Stimulated activated CD8-positive, alpha-beta memory T cell treated with anti-CD3 and anti-CD28 coated beads, Interleukin-4, amount 100 ng/mL, for 48 hours (primary cell): Measurements from ENCODE around the gene VDAC1.
"Not testable (repeated sequence)": the region's sequence is repeated elsewhere in the genome, so short reads cannot be mapped to it uniquely, and the experiment has no call there.

Experiments used
- DNase-seq: peaks from one replicate; pipeline ENCODE4 v3.0.0-alpha.2; 2020

The VDAC1 gene

DNA sequence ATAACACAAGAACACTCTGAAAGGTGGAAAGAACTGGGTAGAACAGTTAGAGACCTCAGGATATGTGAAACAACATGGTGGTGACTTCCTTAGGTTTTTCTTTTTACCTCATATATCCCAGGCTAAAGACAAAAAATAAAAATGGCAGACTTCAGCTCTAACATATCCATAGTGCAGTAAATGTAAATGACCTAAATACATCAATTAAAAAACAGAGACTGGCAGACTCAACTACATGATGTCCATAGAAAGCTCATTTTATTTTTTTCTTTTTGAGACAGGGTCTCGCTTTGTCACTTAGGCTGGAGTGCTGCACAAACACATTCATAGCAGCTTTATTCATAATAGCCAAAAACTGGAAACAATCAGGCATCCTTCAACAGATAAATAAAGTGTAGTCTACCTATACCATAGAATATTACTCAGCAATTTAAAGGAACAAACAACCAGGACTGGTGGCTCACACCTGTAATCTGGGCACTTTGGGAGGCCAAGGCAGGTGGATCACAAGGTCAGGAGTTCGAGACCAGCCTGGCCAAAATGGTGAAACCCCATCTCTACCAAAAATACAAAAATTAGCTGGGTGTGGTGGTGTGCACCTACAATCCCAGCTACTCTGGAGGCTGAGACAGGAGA lies 41.2 kb downstream of the VDAC1 start:
- DNase-seq, result no peak

GRCh38 chr5:133962801-133963476 lies 41.8 kb downstream of the VDAC1 start:
- no peak for DNase-seq

GRCh38 chr5:133962131-133962530 lies 42.6 kb downstream of the VDAC1 start:
- DNase-seq, result no peak

GRCh38 chr5:133959643-133960042 lies 45.1 kb downstream of the VDAC1 start:
- peak; percentile 26 for DNase-seq

DNA sequence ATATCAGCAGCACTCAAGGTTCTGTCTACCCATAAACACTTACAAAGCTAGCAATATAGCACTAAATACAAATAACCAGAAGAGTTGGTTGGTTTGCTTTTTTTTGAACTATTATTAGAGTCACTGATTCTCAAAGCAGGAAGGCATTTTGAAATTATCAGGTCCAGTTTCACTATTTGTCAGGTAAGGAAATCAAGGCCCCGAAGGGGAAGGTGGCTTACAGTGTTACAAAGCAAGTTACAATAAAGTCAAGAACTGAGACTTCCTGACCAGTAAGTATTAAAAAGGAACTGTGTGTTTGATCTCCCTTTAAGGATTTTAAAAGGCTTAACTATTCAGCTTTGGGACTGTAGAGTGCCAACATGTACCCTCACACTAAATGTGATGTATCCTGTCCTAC lies 47.2 kb downstream of the VDAC1 start:
- no peak for DNase-seq

DNA sequence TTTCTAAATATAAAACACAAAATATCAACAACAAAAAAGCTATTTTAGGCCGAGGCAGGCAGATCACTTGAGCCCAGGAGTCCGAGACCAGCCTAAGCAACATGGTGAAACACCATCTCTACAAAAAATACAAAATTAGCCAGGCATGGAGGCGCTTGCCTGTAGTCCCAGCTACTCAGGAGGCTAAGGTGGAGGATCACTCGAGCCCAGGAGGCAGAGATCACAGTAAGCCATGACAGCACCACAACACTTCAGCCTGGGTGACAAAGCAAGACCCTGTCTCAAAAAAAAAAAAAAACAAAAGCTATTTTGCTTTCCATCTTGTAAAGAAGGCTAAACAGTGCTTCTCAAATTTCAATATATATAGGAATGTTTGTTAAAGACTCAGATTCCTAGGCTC lies 47.7 kb downstream of the VDAC1 start:
- no peak for DNase-seq

- DNase-seq, result not testable (repeated sequence)
Observed at GRCh38 chr5:133956196-133956595, 48.6 kb downstream of the VDAC1 start.

- no peak for DNase-seq
Observed at GRCh38 chr5:133953568-133954145, 51.1 kb downstream of the VDAC1 start.

GRCh38 chr5:133952729-133953567 lies 51.8 kb downstream of the VDAC1 start:
- no peak for DNase-seq

DNA sequence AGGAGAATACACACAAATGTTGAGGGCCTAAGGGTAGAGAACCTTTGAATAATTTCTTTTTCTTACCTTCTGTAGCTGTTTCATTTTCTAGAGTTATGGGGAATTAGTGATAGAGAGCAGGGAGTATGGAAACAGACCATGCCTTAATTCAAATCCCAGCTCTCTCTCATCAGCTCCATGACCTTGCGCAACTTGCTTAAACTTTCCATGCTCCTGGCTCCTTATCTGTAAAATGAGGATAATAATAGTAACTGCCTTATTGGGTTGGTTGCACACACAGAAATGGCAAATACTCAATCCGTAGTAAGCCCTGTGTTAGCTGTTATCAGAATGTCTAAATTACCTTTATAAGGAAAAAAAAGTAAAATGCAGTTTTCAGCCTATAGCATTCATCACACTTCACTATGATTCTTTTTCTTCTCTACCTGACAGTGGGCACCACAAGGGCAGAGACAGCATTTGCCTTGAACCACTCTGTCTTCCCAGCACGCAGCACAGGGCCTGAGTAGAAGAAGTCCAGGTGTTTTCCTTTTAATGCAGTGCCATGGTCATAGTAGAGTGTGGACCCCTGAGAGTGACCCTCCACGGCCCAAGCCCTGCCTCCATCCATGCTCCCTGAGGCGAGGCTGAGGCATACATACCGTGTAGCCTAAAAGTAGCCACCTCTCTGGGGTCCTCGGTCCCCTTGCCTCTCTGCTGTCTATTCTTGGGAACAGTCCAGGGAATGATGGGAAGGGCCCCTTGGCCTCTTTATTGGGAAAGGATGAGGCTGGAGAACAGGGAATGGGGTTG lies 53.8 kb downstream of the VDAC1 start:
- DNase-seq, result no peak

DNA sequence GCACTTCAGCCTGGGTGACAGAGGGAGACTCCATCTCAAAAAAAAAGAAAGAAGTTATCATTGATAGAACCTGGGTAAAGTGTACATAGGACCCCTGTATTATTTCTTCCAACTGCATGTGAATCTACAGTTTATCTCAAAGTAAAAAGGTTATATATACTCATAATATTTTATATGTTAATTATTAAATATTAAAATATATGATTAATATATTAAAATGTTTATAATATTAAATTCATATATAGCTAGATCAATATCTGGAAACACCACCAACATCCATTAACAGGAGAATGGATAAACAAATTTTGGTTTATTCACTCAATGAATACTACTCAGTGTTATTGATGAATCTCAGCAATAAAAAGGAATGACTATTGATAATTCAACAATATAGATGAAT lies 56.1 kb downstream of the VDAC1 start:
- no peak for DNase-seq

GRCh38 chr5:133947431-133947841 lies 57.3 kb downstream of the VDAC1 start:
- DNase-seq, result peak; percentile 18

- DNase-seq, result peak; percentile 0
Observed at GRCh38 chr5:133945568-133945967, 59.2 kb downstream of the VDAC1 start.

GRCh38 chr5:133944263-133945185 lies 60.3 kb downstream of the VDAC1 start:
- peak; percentile 73 for DNase-seq

DNA sequence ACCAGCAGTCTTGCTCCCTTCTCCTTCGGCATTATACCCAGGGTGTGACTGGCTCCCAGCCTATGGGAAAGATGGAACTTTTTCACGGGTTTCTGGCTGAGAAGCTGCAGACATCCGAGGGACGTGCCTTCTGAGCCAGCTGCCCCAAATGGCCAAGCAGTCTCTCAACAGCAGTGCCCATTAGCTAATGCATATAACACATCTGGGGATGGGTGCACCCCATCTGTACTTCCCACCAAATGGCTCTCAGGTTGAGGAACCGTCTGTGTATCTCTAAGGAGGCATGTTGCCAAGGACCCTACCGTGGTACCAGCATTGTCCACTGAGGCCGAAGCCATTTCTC lies 61.3 kb downstream of the VDAC1 start:
- DNase-seq, result peak; percentile 20

DNA sequence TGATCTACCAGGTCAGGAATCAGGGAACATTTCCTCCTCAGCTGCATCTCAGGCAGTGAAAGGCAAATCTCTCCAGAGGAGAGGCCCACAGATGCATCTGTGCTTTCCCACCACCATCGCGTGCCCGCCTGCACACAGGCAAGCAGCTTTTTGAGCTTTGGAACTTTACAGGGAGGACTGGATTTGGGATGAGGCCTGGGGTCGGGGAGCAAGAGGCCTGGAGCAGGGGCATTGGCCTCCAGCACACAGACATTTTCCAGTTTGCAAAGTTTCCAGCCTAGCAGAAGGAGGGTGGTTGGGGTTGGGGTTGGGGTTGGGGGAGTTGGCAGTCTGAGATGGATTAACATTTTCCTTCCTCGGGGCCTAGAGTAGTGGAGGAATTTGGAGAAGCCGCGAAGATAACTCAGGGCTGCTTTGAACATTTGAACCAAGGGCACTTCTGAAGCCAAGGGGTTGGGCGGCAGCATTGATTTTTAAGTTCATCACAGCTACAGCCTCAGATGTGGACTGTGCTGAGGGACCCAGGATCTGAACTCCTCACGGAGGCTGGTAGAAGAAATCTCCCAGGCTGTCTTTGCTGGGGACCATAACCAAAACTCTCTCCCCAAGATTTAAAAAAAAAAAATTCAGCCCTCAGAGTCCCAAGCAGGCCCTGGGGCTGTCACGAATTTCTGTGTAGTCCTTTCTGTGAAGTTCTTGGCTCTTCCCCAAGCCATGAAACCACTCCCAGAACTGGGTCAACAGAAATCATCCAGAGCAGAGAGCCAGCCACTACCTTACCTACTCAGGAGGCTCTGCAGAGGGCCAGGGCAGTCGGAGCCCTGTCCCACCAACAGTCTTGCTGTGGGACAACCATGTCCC lies 61.9 kb downstream of the VDAC1 start:
- peak; percentile 9 for DNase-seq

GRCh38 chr5:133941456-133942196 lies 63.1 kb downstream of the VDAC1 start:
- peak; percentile 12 for DNase-seq

- peak; percentile 2 for DNase-seq
Observed at GRCh38 chr5:133939668-133940067, 65.1 kb downstream of the VDAC1 start.

- peak; percentile 9 for DNase-seq
Observed at GRCh38 chr5:133938929-133939328, 65.8 kb downstream of the VDAC1 start.
